ENCODE results near the gene YKT6. TPM values are rescaled to one million over a fixed set of nuclear protein-coding genes. Genes with fewer than 3 reads are reported as not detected.

The YKT6 gene
- total and polyA plus RNA-seq, 2 of the 8 experiments (the other 6 are each of a cell fraction or from before 2014, with no cell fraction given): 75.3 to 103 TPM

DNA sequence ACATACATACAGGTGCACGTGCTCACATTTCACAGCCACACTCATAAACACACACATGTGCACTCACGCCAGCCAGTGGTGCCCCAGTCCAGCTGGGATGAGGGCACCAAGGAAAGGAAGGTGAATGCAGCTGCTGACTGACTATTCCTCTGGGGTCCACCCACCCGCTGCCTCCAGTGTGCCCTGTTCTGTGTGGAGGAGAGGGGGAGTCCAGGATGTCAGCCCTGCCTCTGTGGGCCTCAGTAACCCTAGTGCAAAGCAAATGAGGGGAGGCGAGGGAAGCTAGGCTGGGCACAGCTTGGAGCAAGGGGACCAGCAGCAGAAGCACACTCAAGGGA is 57.6 kb downstream of the YKT6 start:
- Histone ChIP-seq H4K5ac (ENCODE audit: insufficient read length, low read depth, low read length) (no peak overlapping the region), H4K8ac (ENCODE audit: extremely low read depth, insufficient read depth, low read length) (no peak overlapping the region; the same call in 1 of the 2 replicates), H2BK120ac (replicated peaks; ENCODE audit: low read depth, low read length) (no peak overlapping the region), H3K14ac (ENCODE audit: insufficient read length) (no peak overlapping the region), H3K4ac (replicated peaks; ENCODE audit: insufficient read length, low read depth, low read length) (no peak overlapping the region), H3K9ac (replicated peaks in 1 of 4; ENCODE audit: extremely low read depth in 1 of 4, low read depth in 3 of 4, low read length in 3 of 4) (no peak overlapping the region), H2BK5ac (ENCODE audit: low read depth, low read length) (no peak overlapping the region), H3K79me2 (ENCODE audit: control insufficient read depth in 1 of 2, insufficient read depth in 2 of 2, low read length in 2 of 2) (no peaks in the 10 kb centered on the region), H3K36me3 (ENCODE audit: control insufficient read depth in 2 of 4, insufficient read depth in 4 of 4, low read length in 3 of 4) (no peaks in the 10 kb centered on the region), H3K79me1 (ENCODE audit: low read depth, low read length) (no peaks in the 10 kb centered on the region), H2AK5ac (ENCODE audit: low read depth, low read length) (no peak overlapping the region), H3K4me1 (replicated peaks in 1 of 4; ENCODE audit: control insufficient read depth in 3 of 4, insufficient read depth in 4 of 4, low read length in 3 of 4) (no peaks in the 10 kb centered on the region), H4K20me1 (replicated peaks in 1 of 2; ENCODE audit: control insufficient read depth in 1 of 2, insufficient read depth in 2 of 2, low read length in 2 of 2) (peaks cover 0 to 6% of the 10 kb centered on the region in 2 experiments), H3K18ac (ENCODE audit: extremely low read depth, low read length) (no peak overlapping the region), H3K4me3 (ENCODE audit: extremely low read depth in 1 of 4, insufficient read depth in 2 of 4, low read depth in 3 of 4, low read length in 4 of 4) (no peak overlapping the region), H2BK15ac (ENCODE audit: low read length) (no peak overlapping the region), H2BK12ac (ENCODE audit: low read depth, low read length) (no peak overlapping the region), H3K9me3 (ENCODE audit: insufficient read depth in 2 of 2, low read depth in 1 of 2, low read length in 1 of 2) (no peaks in the 10 kb centered on the region), H2AFZ (ENCODE audit: low read length) (no peak overlapping the region), H4K91ac (replicated peaks; ENCODE audit: insufficient read length, low read length) (no peak overlapping the region), H2BK20ac (ENCODE audit: low read length) (no peak overlapping the region), H3K23ac (ENCODE audit: insufficient read length) (no peak overlapping the region), H3K27ac (ENCODE audit: low read depth, low read length) (no peak overlapping the region), H3K4me2 (ENCODE audit: insufficient read depth in 1 of 2, low read depth in 2 of 2, low read length in 2 of 2) (no peak overlapping the region), H3K23me2 (ENCODE audit: low read depth, low read length) (peaks cover 3% of the 10 kb centered on the region; the same call in 1 of the 2 replicates), H3K56ac (replicated peaks; ENCODE audit: insufficient read length, low read depth, low read length) (no peak overlapping the region), H3K27me3 (replicated peaks in 1 of 4; ENCODE audit: control insufficient read depth in 3 of 4, extremely low read depth in 1 of 4, insufficient read depth in 3 of 4, low read length in 3 of 4) (no peaks in the 10 kb centered on the region)
- POLR2A ChIA-PET (ENCODE audit: partially characterized antibody): no interaction called here
- no peak for DNase-seq (ENCODE audit: low read depth in 1 of 2, low spot score in 2 of 2)
- no peak for FAIRE-seq
- TF ChIP-seq FOSL1 (IDR thresholded peaks at IDR 0.05; ENCODE audit: insufficient read depth, low read depth, low read length) (no peak), NRF1 (IDR thresholded peaks at IDR 0.05; ENCODE audit: low read depth, low read length) (no peak), BACH1 (IDR thresholded peaks at IDR 0.05; ENCODE audit: low read length) (no peak), POLR2A (IDR thresholded peaks at IDR 0.05; ENCODE audit: control extremely low read depth in 1 of 2, low read depth in 2 of 2, low read length in 2 of 2) (no peak)
- 79% methylated on average over 4 of the region's 4 CpGs; no CpG with 5 or more reads in 1 of the 2 experiments for WGBS, 2 experiments (ENCODE audit: extremely low coverage in 1 of 2, insufficient coverage in 1 of 2, insufficient read length in 1 of 2, insufficient replicate concordance in 2 of 2, low coverage in 1 of 2, low lambda C conversion rate in 2 of 2, missing lambda C conversion rate in 1 of 2)
- CTCF ChIA-PET (ENCODE audit: partially characterized antibody): interaction anchor here (0.6 to 3.6 kb wide), 8 partner anchors 10 to 318 kb away, joined by 3 to 15 read pairs (median 4); no protein-coding TSS in a partner anchor

All from H1 (cell line).